Subcutaneous adipose tissue (tissue), 4 donors: ENCODE results near the gene C3orf52. TPM values are rescaled to one million over a fixed set of nuclear protein-coding genes. Genes with fewer than 3 reads are reported as not detected.

Source experiments
- total RNA-seq, 4 donors: library from RNA; depleted of rRNA; stranded (reverse); fragments of >200 nt; gene quantifications; one replicate each; pipeline ENCODE4 v1.1.0, GENCODE V29; 2016
- TF ChIP-seq, protein P1 (sequence below): fragments of 450-650 bp; IDR thresholded peaks from one replicate; pipeline ENCODE4 v1.5.1; 2016; ENCODE audit warnings: low read depth, mild to moderate bottlenecking, control low read depth, antibody characterized with exemption, moderate library complexity

The C3orf52 gene
- total RNA-seq, 4 donors from 2014 or later: 0.38 to 6.2 (median 1.1) TPM

DNA sequence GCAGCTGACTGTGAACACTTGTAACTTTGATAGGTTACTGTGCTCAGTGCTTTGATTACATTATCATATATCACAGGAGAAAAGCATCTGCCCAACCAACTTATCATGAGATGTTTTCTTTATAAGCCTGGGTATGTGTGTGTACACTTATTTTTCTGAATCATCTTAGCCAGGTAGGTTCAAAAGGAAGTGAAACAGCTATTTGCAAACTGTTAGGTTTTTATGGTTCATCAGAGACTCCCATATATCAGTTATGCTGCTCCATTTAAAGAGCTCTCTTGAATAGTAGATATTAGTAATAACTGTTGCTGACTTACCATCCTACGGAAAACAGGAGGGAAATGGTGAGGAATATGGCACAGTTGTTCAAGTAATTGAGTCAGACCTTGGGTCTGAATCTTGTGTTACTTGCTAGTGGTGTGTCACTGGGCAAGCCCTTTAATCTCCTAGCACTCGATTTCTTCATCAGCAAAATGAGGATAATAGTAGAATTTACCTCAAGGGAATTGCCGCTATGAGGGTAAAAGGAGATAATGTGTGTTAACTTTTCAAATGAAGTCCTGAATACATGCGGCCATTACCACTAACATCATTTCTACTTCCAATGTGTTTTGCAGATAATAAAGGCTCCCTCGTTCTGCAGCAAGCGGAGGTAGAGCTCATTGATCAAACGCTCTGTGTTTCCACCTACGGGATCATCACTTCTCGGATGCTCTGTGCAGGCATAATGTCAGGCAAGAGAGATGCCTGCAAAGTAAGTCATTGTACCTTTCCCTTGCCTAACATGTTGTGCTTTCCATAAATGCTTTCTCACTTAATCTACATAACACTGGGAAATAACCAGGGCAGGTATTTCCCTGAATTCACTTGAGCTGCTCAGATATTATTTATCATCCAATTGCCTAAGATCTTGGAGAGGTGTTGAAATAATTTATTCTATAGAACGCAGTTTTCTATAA is 7.8 kb upstream of the C3orf52 start:
- TF ChIP-seq, protein P1, sequence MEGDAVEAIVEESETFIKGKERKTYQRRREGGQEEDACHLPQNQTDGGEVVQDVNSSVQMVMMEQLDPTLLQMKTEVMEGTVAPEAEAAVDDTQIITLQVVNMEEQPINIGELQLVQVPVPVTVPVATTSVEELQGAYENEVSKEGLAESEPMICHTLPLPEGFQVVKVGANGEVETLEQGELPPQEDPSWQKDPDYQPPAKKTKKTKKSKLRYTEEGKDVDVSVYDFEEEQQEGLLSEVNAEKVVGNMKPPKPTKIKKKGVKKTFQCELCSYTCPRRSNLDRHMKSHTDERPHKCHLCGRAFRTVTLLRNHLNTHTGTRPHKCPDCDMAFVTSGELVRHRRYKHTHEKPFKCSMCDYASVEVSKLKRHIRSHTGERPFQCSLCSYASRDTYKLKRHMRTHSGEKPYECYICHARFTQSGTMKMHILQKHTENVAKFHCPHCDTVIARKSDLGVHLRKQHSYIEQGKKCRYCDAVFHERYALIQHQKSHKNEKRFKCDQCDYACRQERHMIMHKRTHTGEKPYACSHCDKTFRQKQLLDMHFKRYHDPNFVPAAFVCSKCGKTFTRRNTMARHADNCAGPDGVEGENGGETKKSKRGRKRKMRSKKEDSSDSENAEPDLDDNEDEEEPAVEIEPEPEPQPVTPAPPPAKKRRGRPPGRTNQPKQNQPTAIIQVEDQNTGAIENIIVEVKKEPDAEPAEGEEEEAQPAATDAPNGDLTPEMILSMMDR: no peak

DNA sequence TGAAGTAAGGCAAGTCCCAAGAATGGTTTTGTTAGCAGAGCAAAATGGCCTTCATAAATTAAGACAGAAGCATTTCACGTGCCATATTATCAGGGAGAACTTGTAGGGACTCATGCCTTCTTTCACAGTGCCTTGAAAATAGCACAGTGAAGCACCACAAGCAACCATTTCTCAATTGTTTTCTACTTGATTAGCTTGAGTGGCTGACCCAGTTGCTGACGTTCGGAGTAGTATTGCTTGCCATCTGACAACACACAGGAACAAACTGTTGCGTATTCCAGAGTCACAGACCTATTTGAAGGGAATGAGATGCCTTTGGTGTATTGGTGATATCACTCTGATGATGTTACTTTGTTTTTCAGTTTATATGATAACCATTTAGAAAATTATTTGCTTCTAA is 3.0 kb upstream of the C3orf52 start:
- TF ChIP-seq, protein P1: no peak

DNA sequence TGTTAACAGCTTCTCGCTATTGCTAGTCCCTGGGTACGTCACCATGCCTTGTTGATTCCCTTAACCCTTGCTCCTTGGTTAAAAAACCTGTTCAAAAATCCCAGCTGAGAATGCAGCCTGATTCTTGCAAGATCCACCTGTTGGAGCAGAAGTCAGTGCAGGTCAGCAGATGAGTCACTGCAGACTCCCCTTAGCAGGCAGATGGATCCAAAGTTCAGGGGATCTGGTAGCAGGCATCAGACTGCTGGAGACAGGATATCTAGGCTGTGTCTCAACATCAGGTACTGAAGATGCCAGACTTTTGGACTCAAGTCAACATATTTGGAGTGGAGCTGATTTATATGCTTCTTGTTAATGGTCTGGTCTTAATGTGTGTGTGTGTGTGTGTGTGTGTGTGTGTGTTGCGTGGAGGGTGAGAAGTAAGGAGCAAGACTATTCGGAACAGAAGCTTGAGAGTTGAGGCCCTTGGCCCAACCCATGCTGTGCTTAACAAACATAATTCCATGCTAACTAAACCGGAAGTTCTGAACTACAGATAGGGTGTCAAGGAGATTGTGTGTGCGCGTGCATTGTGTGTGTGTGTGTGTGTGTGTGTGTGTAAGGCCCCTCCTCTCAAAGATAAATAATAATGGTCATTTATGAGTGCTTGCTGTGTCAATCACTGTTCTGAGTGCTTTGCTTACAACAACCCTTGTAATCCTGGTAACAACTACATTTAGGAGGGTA is 1.0 kb upstream of the C3orf52 start:
- TF ChIP-seq, protein P1: no peak

DNA sequence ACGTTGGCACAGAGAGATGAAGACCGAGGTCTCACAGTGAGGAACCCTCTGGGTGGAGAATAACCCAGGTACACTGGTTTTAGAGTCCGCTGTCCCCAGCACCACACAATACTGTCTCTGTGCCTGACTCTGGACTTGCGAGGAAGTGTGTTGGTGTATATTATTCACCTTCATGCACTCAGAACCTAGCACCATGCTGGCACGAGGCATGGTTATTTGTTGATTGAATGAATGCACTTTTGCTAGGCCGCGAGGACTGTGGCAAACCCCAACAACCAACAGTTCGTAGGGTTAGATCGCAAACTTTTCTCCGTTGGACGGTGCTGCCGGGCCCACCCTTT is 484 bp upstream of the C3orf52 start:
- TF ChIP-seq, protein P1: no peak

DNA sequence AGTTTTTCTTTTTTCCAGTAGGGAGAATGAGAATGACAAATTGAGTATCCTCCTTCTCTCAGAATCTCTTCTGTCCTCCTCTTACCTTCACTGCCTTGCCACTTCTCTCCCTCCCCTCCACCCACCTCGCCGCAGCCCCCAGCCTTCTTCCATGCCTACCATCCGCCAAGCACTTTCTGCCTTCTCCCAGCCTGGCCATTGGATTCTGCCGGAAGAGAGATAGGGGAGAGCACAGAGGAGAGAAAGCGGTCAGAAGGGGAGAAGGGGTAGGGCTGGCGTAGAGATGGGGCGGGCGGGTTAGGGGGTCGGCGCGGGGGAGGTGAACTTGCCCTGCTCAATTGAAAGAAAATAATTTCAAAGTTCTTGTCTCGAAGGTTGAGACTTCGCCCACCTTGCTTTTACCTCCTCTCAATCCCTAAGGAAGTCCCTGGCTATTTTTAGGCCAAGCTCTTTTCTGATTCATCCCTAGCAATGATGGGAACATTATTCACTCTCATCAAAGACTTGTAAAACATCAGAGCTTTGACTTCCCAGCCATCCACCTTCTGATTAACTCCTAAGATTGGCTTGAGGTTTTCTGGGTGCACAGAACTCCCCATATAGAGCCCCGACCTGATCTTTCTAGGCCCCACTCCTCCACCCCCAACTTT is 811 bp downstream of the C3orf52 start:
- TF ChIP-seq, protein P1: no peak

DNA sequence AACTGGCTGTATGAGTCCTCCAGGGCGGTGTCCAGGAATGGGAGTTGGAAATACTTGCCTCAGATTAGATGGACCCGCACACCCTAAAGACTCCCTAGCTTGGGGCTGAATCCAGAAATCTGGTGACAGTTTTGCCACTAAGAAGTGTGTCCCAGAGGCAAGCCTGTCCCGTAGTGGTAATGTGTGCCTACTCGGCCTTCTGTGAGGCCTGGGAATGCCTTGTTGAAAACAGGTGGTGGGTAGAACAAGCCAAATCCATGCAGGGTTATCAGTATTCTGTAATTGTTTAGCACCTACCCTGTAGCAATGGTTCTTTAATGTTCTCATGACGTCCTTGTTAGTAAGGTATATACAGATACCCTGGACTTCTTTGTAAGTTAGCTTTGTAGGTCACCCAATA is 1.6 kb downstream of the C3orf52 start:
- TF ChIP-seq, protein P1: no peak

DNA sequence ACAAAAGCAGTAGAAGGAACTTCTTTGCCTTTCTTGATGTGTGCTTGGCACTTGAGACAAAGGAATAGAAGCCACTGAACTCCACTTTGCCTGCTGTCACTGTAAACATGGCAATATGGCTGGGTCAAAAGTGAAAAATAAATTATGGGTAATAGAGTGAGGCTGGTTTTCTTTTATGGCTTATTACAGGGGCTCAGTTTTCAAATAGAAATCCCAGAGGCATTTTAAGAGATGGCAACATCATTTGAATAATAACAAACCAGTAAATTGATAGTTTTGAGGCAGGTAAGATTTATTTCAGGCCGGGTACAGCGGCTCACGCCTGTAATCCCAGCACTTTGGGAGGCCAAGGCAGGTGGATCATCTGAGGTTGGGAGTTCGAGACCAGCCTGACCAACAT is 2.8 kb downstream of the C3orf52 start:
- TF ChIP-seq, protein P1: no peak
